Measurements from ENCODE around the gene UPP2. TPM values are rescaled to one million over a fixed set of nuclear protein-coding genes. Genes with fewer than 3 reads are reported as not detected.

Gene UPP2
- total RNA-seq, 2 donors from 2014 or later = not detected

DNA sequence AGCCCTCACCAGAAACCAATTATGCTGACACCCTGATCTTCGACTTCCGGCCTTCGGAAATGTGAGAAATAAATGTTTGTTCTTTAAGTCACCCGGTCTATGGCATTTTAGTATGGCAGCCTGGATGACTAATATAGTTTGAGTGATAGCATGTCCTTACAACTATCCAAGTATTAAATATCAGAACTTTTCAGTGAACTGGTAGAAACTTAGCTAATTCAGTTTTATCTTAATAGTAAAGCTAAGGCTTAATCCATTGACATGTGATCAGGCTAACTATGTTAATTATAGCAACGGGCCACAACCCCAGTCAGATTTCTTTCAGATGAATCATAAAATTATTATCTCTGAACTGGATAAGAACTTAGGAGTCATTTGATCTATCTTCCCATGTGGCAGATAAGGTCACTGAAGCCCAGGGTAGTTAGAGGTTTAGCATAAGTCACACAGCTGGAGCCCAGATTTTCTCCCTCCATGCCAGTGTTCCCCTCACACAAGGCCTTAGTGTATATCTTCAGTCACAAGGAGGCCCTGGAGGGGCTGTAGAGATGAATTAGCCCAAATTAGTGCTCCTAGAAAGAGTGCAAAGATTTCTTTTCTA, 40.7 kb upstream of the UPP2 start:
- no peaks in the 10 kb centered on the region for H3K27me3 ChIP-seq (replicated peaks; ENCODE audit: insufficient read depth)
- intact Hi-C loops (cut with DNase I) = no loop called here
- no peaks in the 10 kb centered on the region for H3K4me1 ChIP-seq (replicated peaks)
- H3K9me3 ChIP-seq = no peaks in the 10 kb centered on the region
- H3K27ac ChIP-seq = no peak overlapping the region
- WGBS = 87% methylated on average over 5 of the region's 5 CpGs
- no peaks in the 10 kb centered on the region for H3K36me3 ChIP-seq
- TF ChIP-seq, protein P1, sequence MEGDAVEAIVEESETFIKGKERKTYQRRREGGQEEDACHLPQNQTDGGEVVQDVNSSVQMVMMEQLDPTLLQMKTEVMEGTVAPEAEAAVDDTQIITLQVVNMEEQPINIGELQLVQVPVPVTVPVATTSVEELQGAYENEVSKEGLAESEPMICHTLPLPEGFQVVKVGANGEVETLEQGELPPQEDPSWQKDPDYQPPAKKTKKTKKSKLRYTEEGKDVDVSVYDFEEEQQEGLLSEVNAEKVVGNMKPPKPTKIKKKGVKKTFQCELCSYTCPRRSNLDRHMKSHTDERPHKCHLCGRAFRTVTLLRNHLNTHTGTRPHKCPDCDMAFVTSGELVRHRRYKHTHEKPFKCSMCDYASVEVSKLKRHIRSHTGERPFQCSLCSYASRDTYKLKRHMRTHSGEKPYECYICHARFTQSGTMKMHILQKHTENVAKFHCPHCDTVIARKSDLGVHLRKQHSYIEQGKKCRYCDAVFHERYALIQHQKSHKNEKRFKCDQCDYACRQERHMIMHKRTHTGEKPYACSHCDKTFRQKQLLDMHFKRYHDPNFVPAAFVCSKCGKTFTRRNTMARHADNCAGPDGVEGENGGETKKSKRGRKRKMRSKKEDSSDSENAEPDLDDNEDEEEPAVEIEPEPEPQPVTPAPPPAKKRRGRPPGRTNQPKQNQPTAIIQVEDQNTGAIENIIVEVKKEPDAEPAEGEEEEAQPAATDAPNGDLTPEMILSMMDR (IDR thresholded peaks at IDR 0.05) = no peak
- no peak for TF ChIP-seq POLR2A (IDR thresholded peaks at IDR 0.05)
- TF ChIP-seq POLR2AphosphoS5 (IDR thresholded peaks at IDR 0.05) = no peak
- no peak overlapping the region for H3K4me3 ChIP-seq
- DNase-seq (ENCODE audit: low spot score) = no peak

DNA sequence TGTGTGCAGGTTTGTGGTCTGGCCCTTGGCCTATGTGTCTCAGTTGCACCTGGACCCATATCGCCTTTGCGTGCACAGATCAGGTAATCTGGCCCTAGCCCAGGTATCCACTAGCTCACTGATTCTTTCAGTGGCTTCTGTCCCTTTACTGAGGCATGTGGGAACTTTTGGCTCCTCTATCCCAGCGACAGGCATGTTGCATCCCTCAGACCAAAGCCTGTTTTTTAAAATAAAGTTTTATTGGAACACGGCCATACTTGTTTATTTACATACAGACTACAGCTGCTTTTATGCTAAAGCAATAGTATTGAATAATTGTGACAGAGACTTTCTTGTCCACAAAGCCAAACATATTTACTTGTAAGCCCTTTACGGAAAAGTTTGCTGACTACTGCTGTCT, 39.9 kb upstream of the UPP2 start:
- WGBS = 89% methylated on average over 5 of the region's 5 CpGs
- no peak overlapping the region for H3K4me3 ChIP-seq
- no peak for DNase-seq (ENCODE audit: low spot score)
- intact Hi-C loops (cut with DNase I) = no loop called here
- no peak overlapping the region for H3K27ac ChIP-seq
- H3K27me3 ChIP-seq (replicated peaks; ENCODE audit: insufficient read depth) = no peaks in the 10 kb centered on the region
- TF ChIP-seq, protein P1 (IDR thresholded peaks at IDR 0.05) = no peak
- TF ChIP-seq POLR2AphosphoS5 (IDR thresholded peaks at IDR 0.05) (no peak), POLR2A (IDR thresholded peaks at IDR 0.05) (no peak)
- no peaks in the 10 kb centered on the region for H3K9me3 ChIP-seq
- no peaks in the 10 kb centered on the region for H3K36me3 ChIP-seq
- no peaks in the 10 kb centered on the region for H3K4me1 ChIP-seq (replicated peaks)

DNA sequence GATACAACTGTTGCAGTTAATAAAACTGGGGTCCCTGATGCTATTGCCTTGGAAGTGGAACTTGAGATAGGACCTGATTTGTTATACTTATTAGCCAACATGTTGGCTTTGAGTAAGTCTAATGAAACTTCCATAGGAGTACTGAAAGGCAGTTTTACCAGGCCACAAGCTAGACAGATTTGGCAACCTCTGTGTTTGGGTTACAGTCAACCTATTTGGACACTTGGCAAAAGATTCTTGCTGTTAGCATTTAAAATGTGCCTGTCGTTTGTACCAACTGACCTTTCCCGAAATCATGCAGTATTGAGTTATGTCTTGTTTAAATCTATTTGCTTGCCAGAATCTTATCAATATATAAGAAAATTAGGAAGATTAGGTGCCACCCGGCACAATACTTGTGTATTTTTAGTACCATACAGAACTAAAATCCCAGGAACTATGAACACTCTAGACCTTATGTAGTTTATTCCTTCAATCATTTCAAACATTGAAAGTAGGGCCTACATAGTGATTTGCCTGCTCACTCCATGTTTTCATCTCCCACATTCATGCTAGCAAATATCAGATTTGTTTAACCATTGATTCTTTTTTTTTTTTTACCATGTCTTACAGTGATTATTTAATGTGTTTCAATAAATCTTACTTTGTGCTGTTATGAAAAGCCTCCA, 35.5 kb upstream of the UPP2 start:
- no peaks in the 10 kb centered on the region for H3K36me3 ChIP-seq
- H3K27ac ChIP-seq = no peak overlapping the region
- WGBS = 77% methylated on average over 3 of the region's 3 CpGs
- intact Hi-C loops (cut with DNase I) = no loop called here
- no peaks in the 10 kb centered on the region for H3K9me3 ChIP-seq
- H3K4me1 ChIP-seq (replicated peaks) = no peaks in the 10 kb centered on the region
- H3K4me3 ChIP-seq = no peak overlapping the region
- no peaks in the 10 kb centered on the region for H3K27me3 ChIP-seq (replicated peaks; ENCODE audit: insufficient read depth)
- DNase-seq (ENCODE audit: low spot score) = no peak
- no peak for TF ChIP-seq POLR2A (IDR thresholded peaks at IDR 0.05)
- TF ChIP-seq, protein P1 (IDR thresholded peaks at IDR 0.05) = no peak
- no peak for TF ChIP-seq POLR2AphosphoS5 (IDR thresholded peaks at IDR 0.05)

DNA sequence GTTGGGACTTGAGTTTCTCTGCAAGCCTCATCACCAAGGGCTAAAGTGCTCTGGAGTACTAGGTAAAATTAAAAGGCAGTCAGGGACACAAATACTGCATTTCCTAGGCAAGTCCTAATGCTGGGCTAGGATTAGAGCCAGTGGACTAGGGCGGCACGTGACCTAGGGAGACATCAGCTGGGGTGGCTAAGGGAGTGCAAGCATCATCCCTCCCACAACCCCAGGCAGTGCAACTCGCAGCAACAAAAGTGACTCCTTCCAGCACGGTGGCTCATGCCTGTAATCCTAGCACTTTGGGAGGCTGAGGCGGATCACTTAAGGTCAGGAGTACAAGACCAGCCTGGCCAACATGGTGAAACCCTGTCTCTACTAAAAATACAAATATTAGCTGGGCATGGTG, 30.7 kb upstream of the UPP2 start:
- intact Hi-C loops (cut with DNase I) = no loop called here
- TF ChIP-seq POLR2A (IDR thresholded peaks at IDR 0.05) (no peak), POLR2AphosphoS5 (IDR thresholded peaks at IDR 0.05) (no peak)
- TF ChIP-seq, protein P1 (IDR thresholded peaks at IDR 0.05) = no peak
- H3K36me3 ChIP-seq = no peaks in the 10 kb centered on the region
- no peaks in the 10 kb centered on the region for H3K4me1 ChIP-seq (replicated peaks)
- H3K9me3 ChIP-seq = no peaks in the 10 kb centered on the region
- H3K27ac ChIP-seq = no peak overlapping the region
- DNase-seq (ENCODE audit: low spot score) = no peak
- H3K4me3 ChIP-seq = no peak overlapping the region
- WGBS = 89% methylated on average over 5 of the region's 5 CpGs
- no peaks in the 10 kb centered on the region for H3K27me3 ChIP-seq (replicated peaks; ENCODE audit: insufficient read depth)

DNA sequence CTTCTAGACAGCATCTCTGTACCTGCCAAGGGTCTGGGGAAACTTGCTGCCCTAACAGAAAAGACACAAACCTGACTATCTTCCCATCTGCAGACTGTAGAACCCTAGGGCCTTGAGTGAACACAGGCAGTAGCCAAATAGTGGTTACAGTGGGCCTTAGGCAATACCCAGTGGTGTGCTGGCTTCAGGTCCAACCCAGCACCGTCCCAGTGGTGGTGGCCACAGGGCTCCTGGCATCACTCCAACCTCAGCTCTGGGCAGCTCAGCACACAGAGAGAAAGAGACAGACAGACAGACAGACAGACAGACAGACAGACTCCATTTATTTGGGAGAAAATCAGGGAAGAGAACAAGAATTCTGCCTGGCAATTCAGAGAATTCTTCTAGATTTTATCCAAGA, 29.3 kb upstream of the UPP2 start:
- no peak overlapping the region for H3K27ac ChIP-seq
- H3K27me3 ChIP-seq (replicated peaks; ENCODE audit: insufficient read depth) = no peaks in the 10 kb centered on the region
- TF ChIP-seq POLR2AphosphoS5 (IDR thresholded peaks at IDR 0.05) (no peak), POLR2A (IDR thresholded peaks at IDR 0.05) (no peak)
- TF ChIP-seq, protein P1 (IDR thresholded peaks at IDR 0.05) = no peak
- H3K9me3 ChIP-seq = no peaks in the 10 kb centered on the region
- no peak for DNase-seq (ENCODE audit: low spot score)
- 89% methylated on average over 1 of the region's 1 CpG for WGBS
- no peaks in the 10 kb centered on the region for H3K4me1 ChIP-seq (replicated peaks)
- H3K4me3 ChIP-seq = no peak overlapping the region
- intact Hi-C loops (cut with DNase I) = no loop called here
- no peaks in the 10 kb centered on the region for H3K36me3 ChIP-seq
